Stomach (tissue), 9 donors: ENCODE measurements around the gene LPCAT4. TPM values are rescaled to one million over a fixed set of nuclear protein-coding genes. Genes with fewer than 3 reads are reported as not detected.
"Not testable (repeated sequence)": the region's sequence is repeated elsewhere in the genome, so short reads cannot be mapped to it uniquely, and the experiment has no call there.

ENCODE experiments used
- DNase-seq, 2 donors: peaks; one replicate each; pipeline versions ENCODE4 v3.0.0 to v3.0.0-alpha.2; 2013 to 2019
- H3K27ac ChIP-seq, 5 donors: fragments of 200-600 bp in 4 of 5; sonication (generic) in 4 of 5; one replicate each; pipeline ENCODE4 v1.5.1; 2013 to 2019; ENCODE audit warnings: mild to moderate bottlenecking in 1 of 5, moderate library complexity in 1 of 5
- H3K27me3 ChIP-seq, 3 donors: fragments of 200-600 bp; sonication (generic); one replicate each; pipeline ENCODE4 v1.5.1; 2017 to 2019; ENCODE audit warnings: mixed run types in 1 of 3
- H3K36me3 ChIP-seq, 4 donors: fragments of 200-600 bp; sonication (generic); 1 replicate in 3 of 4; 2 replicates in 1 of 4; pipeline ENCODE4 v1.5.1; 2016 to 2019
- H3K4me1 ChIP-seq, 4 donors: fragments of 200-600 bp; sonication (generic); one replicate each; pipeline ENCODE4 v1.5.1; 2016 to 2019
- H3K4me3 ChIP-seq, 4 donors: fragments of 200-600 bp; sonication (generic) in 3 of 4; one replicate each; pipeline ENCODE4 v1.5.1; 2016 to 2019; ENCODE audit warnings: mild to moderate bottlenecking in 1 of 4
- H3K9me3 ChIP-seq, 4 donors: fragments of 200-600 bp; sonication (generic); one replicate each; pipeline ENCODE4 v1.5.1; 2016 to 2019
- EP300 ChIP-seq: sonication (generic); formaldehyde crosslinking; IDR thresholded peaks from one replicate; pipeline ENCODE4 v1.6.1; 2017; ENCODE audit warnings: antibody characterized with exemption
- POLR2A ChIP-seq, 4 donors: fragments of 450-650 bp; IDR thresholded peaks; one replicate each; pipeline ENCODE4 v1.6.1; 2016; ENCODE audit warnings: antibody characterized with exemption in 4 of 4, control low read depth in 2 of 4, mild to moderate bottlenecking in 1 of 4, moderate library complexity in 1 of 4
- POLR2AphosphoS5 ChIP-seq, 3 donors: sonication (generic); formaldehyde crosslinking; IDR thresholded peaks; one replicate each; pipeline ENCODE4 v1.6.1; 2016; ENCODE audit warnings: antibody characterized with exemption in 3 of 3
- WGBS, 5 donors: extraction: QIAGEN DNeasy Blood & Tissue Kit in 3 of 5; methylation state at CpG; one replicate each; pipeline versions ENCODE4 v1.1.5 to v1.1.7; 2013 to 2018; 5-methylcytosine and 5-hydroxymethylcytosine counted together
- intact Hi-C: fragments of 100-400 bp; cut with DNase I; formaldehyde crosslinking; loops from one replicate; pipeline ENCODE4 v1.15.1; 2023; ENCODE audit warnings: low total_unique reads
- polyA plus RNA-seq, 3 donors: library from polyadenylated mRNA; stranded (reverse); fragments of 200-250 nt; gene quantifications; one replicate each; pipeline ENCODE4 v1.2.3, GENCODE V29; 2013
- total RNA-seq, 5 donors: library from RNA; depleted of rRNA; stranded (reverse); fragments of >200 nt; gene quantifications; one replicate each; pipeline versions ENCODE4 v1.1.0 to v1.2.3, GENCODE V29; 2014 to 2016
- TF ChIP-seq, protein P1 (sequence below), 7 experiments: fragments of 450-650 bp in 4 of 7; fragments of 200-600 bp in 3 of 7; sonication (generic) in 3 of 7; IDR thresholded peaks; one replicate each; pipeline ENCODE4 v1.5.1; 2016 to 2019; ENCODE audit warnings: antibody characterized with exemption in 7 of 7, control low read depth in 2 of 7, mild to moderate bottlenecking in 1 of 7
- donor health status: healthy with polysubstance abuse.
- donor health status: Bipolar disorder and iron deficiency.
- donor health status: healthy.

The LPCAT4 gene
- total and polyA plus RNA-seq, 8 donors, result 11.6 to 206 (median 65.1) TPM

DNA sequence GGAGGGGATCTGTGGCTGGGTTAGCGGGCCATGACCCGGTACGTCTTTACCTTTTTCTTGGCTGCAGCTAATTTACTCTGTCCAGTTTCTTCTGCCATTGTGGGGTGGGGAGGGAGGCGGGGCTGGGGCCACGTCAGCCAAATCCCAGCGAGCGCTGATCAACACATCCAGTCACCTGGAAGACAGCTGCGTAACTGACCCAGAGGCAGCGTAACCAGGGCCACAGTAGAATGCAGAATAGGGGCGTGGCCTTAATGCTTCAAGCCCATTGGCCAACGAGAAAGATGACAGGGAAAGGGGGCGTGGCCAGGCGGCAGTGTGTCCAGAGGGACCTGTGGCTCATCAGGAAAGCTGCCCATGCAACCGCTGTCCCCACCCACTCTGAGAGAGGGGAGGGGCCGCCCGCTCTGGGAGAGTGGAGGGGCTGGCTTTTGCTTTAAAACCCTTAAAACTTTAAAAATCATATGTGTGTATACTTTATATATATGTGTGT lies 22.6 kb upstream of the LPCAT4 start:
- intact Hi-C loops, H3K9me3 ChIP-seq, DNase-seq, H3K4me3 ChIP-seq, H3K4me1 ChIP-seq, H3K27ac ChIP-seq, H3K36me3 ChIP-seq, H3K27me3 ChIP-seq: not testable (repeated sequence)
- no CpG with 5 or more reads among the region's 16 CpGs for WGBS, 5 donors

DNA sequence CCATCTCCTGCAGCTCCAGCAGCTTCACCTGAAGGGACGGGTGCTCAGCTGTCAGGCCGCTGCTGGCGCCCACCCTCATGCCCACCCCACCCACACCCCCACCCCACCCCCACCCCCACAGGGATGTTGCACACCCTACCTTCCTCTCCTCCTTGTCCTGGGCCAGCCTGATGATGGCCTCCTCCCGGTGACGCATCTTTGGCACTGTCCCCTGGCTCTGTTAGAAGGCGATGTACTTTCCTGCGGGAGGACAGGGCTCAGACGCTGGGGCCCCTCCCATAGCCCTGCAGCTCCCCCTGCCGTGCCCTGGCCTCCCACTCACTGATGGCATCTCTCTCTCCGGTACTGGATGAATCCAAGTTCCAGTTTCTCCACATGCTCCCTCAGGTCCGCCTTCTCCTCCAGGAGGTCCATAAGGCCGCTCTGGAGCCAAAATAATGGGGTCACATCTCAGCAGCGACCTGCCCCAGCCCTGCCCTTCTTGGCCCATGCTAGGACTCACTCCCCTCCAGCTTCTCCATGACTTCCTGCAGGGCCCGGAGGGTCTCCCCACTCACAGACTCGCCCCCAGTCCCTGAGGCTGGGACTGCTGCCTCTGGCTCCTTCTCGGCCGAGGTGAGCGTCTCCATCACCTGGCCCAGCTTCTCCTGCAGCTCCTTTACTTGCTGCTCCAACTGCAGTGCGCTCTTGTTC lies 15.0 kb upstream of the LPCAT4 start:
- intact Hi-C loops, H3K36me3 ChIP-seq, H3K27ac ChIP-seq, H3K27me3 ChIP-seq, DNase-seq, H3K9me3 ChIP-seq, H3K4me3 ChIP-seq, H3K4me1 ChIP-seq: not testable (repeated sequence)
- WGBS, 5 donors, result no CpG with 5 or more reads among the region's 19 CpGs

DNA sequence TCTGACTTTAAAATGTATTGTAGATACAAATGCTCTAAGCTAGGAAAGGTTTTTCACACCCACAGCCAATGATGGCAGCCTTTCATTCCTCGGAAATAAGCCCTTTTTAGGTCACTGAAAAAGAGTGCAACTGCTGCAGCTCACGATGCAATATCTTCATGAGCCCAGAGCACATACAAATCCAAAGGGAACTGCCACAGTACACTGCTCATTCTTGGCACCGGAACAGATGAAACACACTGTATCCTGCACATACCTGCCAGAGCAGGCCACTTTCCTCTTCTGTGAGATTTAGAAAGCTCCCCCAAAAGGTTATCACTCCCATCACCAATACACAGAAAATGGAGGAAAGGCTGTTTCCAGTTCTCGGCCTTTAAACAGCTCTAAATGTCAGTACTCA lies 13.5 kb upstream of the LPCAT4 start:
- H3K36me3 ChIP-seq, H3K4me1 ChIP-seq, H3K9me3 ChIP-seq, H3K4me3 ChIP-seq, DNase-seq, H3K27ac ChIP-seq, intact Hi-C loops, H3K27me3 ChIP-seq: not testable (repeated sequence)
- 66 to 97% (median 89%) methylated on average over 4 of the region's 4 CpGs for WGBS, 5 donors

DNA sequence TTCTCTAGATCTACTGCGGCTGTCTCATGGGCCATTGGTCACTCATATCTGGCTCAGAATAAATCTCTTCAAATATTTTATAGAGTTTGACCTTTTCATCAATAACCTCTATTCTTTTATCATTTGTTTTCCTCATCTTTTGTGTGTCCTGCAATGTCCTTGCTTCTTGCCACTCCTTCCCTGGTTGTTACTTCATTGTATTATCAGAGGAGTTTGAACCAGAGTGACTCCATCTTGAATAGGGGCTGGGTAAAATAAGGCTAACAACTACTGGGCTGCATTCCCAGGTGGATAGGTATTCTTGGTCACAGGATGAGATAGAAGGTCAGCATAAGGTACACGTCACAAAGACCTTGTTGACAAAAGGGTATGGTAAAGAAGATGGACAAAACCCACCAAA lies 9.9 kb upstream of the LPCAT4 start:
- H3K4me1 ChIP-seq, result no peaks in the 10 kb centered on the region
- TF ChIP-seq, protein P1, sequence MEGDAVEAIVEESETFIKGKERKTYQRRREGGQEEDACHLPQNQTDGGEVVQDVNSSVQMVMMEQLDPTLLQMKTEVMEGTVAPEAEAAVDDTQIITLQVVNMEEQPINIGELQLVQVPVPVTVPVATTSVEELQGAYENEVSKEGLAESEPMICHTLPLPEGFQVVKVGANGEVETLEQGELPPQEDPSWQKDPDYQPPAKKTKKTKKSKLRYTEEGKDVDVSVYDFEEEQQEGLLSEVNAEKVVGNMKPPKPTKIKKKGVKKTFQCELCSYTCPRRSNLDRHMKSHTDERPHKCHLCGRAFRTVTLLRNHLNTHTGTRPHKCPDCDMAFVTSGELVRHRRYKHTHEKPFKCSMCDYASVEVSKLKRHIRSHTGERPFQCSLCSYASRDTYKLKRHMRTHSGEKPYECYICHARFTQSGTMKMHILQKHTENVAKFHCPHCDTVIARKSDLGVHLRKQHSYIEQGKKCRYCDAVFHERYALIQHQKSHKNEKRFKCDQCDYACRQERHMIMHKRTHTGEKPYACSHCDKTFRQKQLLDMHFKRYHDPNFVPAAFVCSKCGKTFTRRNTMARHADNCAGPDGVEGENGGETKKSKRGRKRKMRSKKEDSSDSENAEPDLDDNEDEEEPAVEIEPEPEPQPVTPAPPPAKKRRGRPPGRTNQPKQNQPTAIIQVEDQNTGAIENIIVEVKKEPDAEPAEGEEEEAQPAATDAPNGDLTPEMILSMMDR (IDR thresholded peaks at IDR 0.05), result no peak
- TF ChIP-seq POLR2AphosphoS5 (IDR thresholded peaks at IDR 0.05) (no peak), POLR2A (IDR thresholded peaks at IDR 0.05) (no peak), EP300 (no peak)
- no peak overlapping the region for H3K27ac ChIP-seq
- peaks cover 0 to 7% (median 5%) of the 10 kb centered on the region in 4 donors for H3K36me3 ChIP-seq
- no peak overlapping the region for H3K4me3 ChIP-seq
- WGBS, 5 donors, result 93 to 100% (median 97%) methylated on average over 2 of the region's 2 CpGs
- intact Hi-C loops, result no loop called here
- no peaks in the 10 kb centered on the region for H3K9me3 ChIP-seq
- no peak for DNase-seq
- no peaks in the 10 kb centered on the region for H3K27me3 ChIP-seq

DNA sequence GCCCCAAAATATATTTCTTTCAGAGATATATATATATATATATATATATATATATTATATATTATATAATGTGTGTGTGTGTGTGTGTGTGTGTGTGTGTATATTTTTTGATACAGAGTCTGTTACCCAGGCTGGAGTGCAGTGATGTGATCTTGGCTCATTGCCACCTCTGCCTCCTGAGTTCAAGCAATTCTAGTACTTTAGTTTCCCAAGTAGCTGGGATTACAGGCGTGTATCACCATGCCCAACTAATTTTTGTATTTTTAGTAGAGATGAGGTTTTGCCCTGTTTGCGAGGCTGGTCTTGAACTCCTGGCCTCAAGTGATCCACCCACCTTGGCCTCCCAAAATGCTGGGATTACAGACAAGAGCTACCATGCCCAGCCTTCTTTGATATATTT lies 8.5 kb upstream of the LPCAT4 start:
- H3K27ac ChIP-seq, DNase-seq, intact Hi-C loops, H3K36me3 ChIP-seq, H3K4me1 ChIP-seq, H3K4me3 ChIP-seq, H3K9me3 ChIP-seq, H3K27me3 ChIP-seq: not testable (repeated sequence)
- 93 to 96% (median 95%) methylated on average over 2 of the region's 2 CpGs for WGBS, 5 donors

DNA sequence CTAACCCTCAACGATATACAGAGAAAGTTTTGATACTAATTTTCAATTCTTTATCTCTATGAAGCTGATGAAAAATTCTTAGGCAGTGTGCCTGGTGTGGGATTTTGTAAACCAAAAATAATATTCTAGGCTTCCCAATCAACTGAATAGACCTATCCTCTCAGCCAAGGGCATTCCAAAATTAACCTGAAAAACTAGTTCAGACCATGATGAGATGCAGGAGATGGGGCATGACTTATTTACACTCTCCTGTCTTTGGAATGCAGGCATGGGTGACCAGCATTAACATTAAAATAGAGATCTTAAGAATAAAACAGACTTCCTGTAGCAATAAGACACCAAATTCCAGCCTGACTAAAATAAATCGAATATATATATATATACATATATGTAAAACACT lies 7.8 kb upstream of the LPCAT4 start:
- intact Hi-C loops, result no loop called here
- Histone ChIP-seq H3K27me3 (no peaks in the 10 kb centered on the region), H3K36me3 (no peaks in the 10 kb centered on the region), H3K9me3 (no peaks in the 10 kb centered on the region), H3K27ac (no peak overlapping the region), H3K4me3 (no peak overlapping the region), H3K4me1 (no peaks in the 10 kb centered on the region)
- 46 to 91% (median 75%) methylated on average over 2 of the region's 2 CpGs for WGBS, 5 donors
- TF ChIP-seq POLR2AphosphoS5 (IDR thresholded peaks at IDR 0.05) (no peak), POLR2A (IDR thresholded peaks at IDR 0.05) (no peak), EP300 (no peak)
- TF ChIP-seq, protein P1 (IDR thresholded peaks at IDR 0.05), result no peak
- no peak for DNase-seq
